Neural cell (in vitro differentiated cells): ENCODE results near the gene BAHD1. TPM values are rescaled to one million over a fixed set of nuclear protein-coding genes. Genes with fewer than 3 reads are reported as not detected.

Experiments
- H2AFZ ChIP-seq: fragments of 200-600, 300-800 bp; sonication (generic), shearing (Covaris generic); 2 replicates; pipeline ENCODE4 v1.6.0; 2014; ENCODE audit warnings: low read depth, mild to moderate bottlenecking, antibody characterized with exemption, low read length, moderate library complexity
- H3F3A ChIP-seq: fragments of 200-600 bp; shearing (Covaris generic); 2 replicates; pipeline ENCODE4 v1.6.1; 2016; ENCODE audit warnings: mild to moderate bottlenecking, moderate library complexity, mixed read lengths, antibody characterized with exemption, low read length; ENCODE audit not compliant: insufficient read depth, poor library complexity, severe bottlenecking
- H3K27ac ChIP-seq: fragments of 200-600, 300-800 bp; sonication (generic), shearing (Covaris generic); 2 replicates; pipeline ENCODE4 v1.5.1; 2014; ENCODE audit warnings: mild to moderate bottlenecking, low read length, moderate library complexity
- H3K27me3 ChIP-seq: fragments of 300-800, 200-600 bp; sonication (generic), shearing (Covaris generic); 2 replicates; pipeline ENCODE4 v1.6.0; 2014; ENCODE audit warnings: mild to moderate bottlenecking, low read depth, low read length, moderate library complexity; ENCODE audit not compliant: insufficient read depth
- H3K36me3 ChIP-seq: fragments of 300-800, 200-600 bp; sonication (generic), shearing (Covaris generic); 2 replicates; pipeline ENCODE4 v1.5.1; 2014; ENCODE audit warnings: mild to moderate bottlenecking, antibody characterized with exemption, low read length, moderate library complexity; ENCODE audit not compliant: insufficient read depth
- H3K4me2 ChIP-seq: fragments of 300-800, 200-600 bp; sonication (generic), shearing (Covaris generic); 2 replicates; pipeline ENCODE4 v1.6.0; 2014; ENCODE audit warnings: mild to moderate bottlenecking, low read length
- H3K4me3 ChIP-seq: fragments of 300-800, 200-600 bp; sonication (generic), shearing (Covaris generic); 2 replicates; pipeline ENCODE4 v1.5.1; 2014; ENCODE audit warnings: mild to moderate bottlenecking, low read length, moderate library complexity
- H3K79me2 ChIP-seq: fragments of 200-600 bp; shearing (Covaris generic); replicated peaks from 2 replicates; pipeline ENCODE4 v1.6.0; 2014; ENCODE audit warnings: mild to moderate bottlenecking, low read length, moderate library complexity; ENCODE audit not compliant: insufficient read depth
- H3K9ac ChIP-seq: fragments of 300-800, 200-600 bp; sonication (generic), shearing (Covaris generic); 2 replicates; pipeline ENCODE4 v1.6.1; 2016; ENCODE audit warnings: mild to moderate bottlenecking, low read length, mixed read lengths
- H3K9me2 ChIP-seq: fragments of 200-600 bp; shearing (Covaris generic); 2 replicates; pipeline ENCODE4 v1.6.1; 2016; ENCODE audit warnings: mild to moderate bottlenecking, low read length, mixed read lengths; ENCODE audit not compliant: insufficient read depth
- H3K9me3 ChIP-seq: fragments of 200-600, 300-800 bp; sonication (generic), shearing (Covaris generic); 2 replicates; pipeline ENCODE4 v1.6.1; 2016; ENCODE audit warnings: mild to moderate bottlenecking, mixed run types, low read length, moderate library complexity, mixed read lengths
- H4K20me1 ChIP-seq: fragments of 200-600 bp; shearing (Covaris generic); 2 replicates; pipeline ENCODE4 v1.6.1; 2016; ENCODE audit warnings: mild to moderate bottlenecking, mixed run types; ENCODE audit not compliant: insufficient read depth
- EP300 ChIP-seq: fragments of 450-650 bp; conservative IDR thresholded peaks from 2 replicates; pipeline ENCODE4 v1.6.1; 2014; ENCODE audit warnings: antibody characterized with exemption, mild to moderate bottlenecking, moderate library complexity; ENCODE audit not compliant: poor library complexity, severe bottlenecking
- EZH2 ChIP-seq: fragments of 200-600, 300-800 bp; shearing (Covaris generic), sonication (generic); IDR thresholded peaks from 2 replicates; pipeline ENCODE4 v1.6.1; 2014; ENCODE audit warnings: antibody characterized with exemption, low read length, borderline replicate concordance, mild to moderate bottlenecking; ENCODE audit not compliant: insufficient read depth, poor library complexity, severe bottlenecking
- MXI1 ChIP-seq: fragments of 450-650 bp; conservative IDR thresholded peaks from 2 replicates; pipeline ENCODE4 v1.6.1; 2014; ENCODE audit warnings: antibody characterized with exemption, mild to moderate bottlenecking; ENCODE audit not compliant: poor library complexity, severe bottlenecking
- POLR2AphosphoS5 ChIP-seq: IDR thresholded peaks from 2 replicates; pipeline ENCODE4 v1.6.1; 2012
- RAD21 ChIP-seq: fragments of 450-650 bp; conservative IDR thresholded peaks from 2 replicates; pipeline ENCODE4 v1.6.1; 2014; ENCODE audit warnings: antibody characterized with exemption, mild to moderate bottlenecking, moderate library complexity
- SMC3 ChIP-seq: fragments of 450-650 bp; conservative IDR thresholded peaks from 2 replicates; pipeline ENCODE4 v1.6.1; 2014; ENCODE audit warnings: antibody characterized with exemption, mild to moderate bottlenecking, moderate library complexity; ENCODE audit not compliant: poor library complexity
- TAF1 ChIP-seq: IDR thresholded peaks from 2 replicates; pipeline ENCODE4 v1.6.1; 2012; ENCODE audit warnings: low read depth
- polyA plus RNA-seq: library from polyadenylated mRNA; depleted of rRNA; stranded (reverse); fragments of >200 nt; gene quantifications from 2 replicates; pipeline ENCODE4 v1.2.3, GENCODE V29; 2014
- TF ChIP-seq, protein P1 (sequence below): fragments of 450-650 bp; IDR thresholded peaks from 2 replicates; pipeline ENCODE4 v1.5.1; 2014; ENCODE audit warnings: antibody characterized with exemption, mild to moderate bottlenecking, moderate library complexity; ENCODE audit not compliant: poor library complexity, severe bottlenecking
- TF ChIP-seq, protein P2 (sequence below): IDR thresholded peaks from 2 replicates; pipeline ENCODE4 v1.6.1; 2012; ENCODE audit warnings: borderline replicate concordance

BAHD1 gene
- polyA plus RNA-seq, 1 donor from 2014 or later = 22.8 TPM

DNA sequence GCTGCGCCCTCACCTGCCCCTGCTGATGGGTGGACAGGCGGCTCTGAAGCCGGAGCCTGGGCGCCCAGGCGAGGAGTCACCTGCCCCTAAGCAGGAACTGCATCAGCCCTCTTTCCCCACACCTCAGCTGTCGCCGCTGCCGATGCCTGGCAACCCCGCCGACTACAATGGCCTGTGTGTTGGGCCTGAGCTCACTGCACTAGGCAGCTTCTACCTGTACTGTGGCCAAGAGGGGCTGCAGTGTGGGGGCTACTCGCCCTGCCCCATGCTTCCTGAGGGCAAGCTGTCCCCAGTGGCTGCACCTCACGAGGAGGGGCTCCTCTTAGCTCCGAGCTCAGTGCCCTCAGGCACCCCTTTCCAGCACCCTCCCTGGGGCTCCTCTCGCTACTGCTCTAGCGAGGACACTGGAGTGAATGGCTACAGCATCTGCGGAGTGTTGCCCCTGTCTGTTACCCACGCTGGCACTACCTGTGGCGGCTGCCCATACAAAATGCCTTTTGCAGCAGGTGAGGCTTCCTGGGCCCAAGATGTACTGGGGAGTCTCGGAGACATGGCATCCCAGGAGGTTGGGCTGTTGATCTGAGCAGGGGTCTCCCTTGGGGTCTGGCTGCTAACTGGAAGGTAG, 18.8 kb downstream of the BAHD1 start:
- H3K9me3 ChIP-seq = no peaks in the 10 kb centered on the region
- H3K79me2 ChIP-seq = no peaks in the 10 kb centered on the region
- H3K36me3 ChIP-seq = no peaks in the 10 kb centered on the region
- no peak overlapping the region for H3K4me3 ChIP-seq
- no peak overlapping the region for H3K4me2 ChIP-seq
- H4K20me1 ChIP-seq = no peaks in the 10 kb centered on the region
- no peaks in the 10 kb centered on the region for H3F3A ChIP-seq
- no peak overlapping the region for H3K27ac ChIP-seq
- H3K9ac ChIP-seq = no peak overlapping the region
- no peaks in the 10 kb centered on the region for H3K27me3 ChIP-seq
- H2AFZ ChIP-seq = no peak overlapping the region
- TF ChIP-seq EP300 (no peak), RAD21 (no peak), SMC3 (no peak), MXI1 (no peak), TAF1 (no peak), EZH2 (no peak), POLR2AphosphoS5 (no peak)
- TF ChIP-seq, protein P1, sequence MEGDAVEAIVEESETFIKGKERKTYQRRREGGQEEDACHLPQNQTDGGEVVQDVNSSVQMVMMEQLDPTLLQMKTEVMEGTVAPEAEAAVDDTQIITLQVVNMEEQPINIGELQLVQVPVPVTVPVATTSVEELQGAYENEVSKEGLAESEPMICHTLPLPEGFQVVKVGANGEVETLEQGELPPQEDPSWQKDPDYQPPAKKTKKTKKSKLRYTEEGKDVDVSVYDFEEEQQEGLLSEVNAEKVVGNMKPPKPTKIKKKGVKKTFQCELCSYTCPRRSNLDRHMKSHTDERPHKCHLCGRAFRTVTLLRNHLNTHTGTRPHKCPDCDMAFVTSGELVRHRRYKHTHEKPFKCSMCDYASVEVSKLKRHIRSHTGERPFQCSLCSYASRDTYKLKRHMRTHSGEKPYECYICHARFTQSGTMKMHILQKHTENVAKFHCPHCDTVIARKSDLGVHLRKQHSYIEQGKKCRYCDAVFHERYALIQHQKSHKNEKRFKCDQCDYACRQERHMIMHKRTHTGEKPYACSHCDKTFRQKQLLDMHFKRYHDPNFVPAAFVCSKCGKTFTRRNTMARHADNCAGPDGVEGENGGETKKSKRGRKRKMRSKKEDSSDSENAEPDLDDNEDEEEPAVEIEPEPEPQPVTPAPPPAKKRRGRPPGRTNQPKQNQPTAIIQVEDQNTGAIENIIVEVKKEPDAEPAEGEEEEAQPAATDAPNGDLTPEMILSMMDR = no peak
- TF ChIP-seq, protein P2, sequence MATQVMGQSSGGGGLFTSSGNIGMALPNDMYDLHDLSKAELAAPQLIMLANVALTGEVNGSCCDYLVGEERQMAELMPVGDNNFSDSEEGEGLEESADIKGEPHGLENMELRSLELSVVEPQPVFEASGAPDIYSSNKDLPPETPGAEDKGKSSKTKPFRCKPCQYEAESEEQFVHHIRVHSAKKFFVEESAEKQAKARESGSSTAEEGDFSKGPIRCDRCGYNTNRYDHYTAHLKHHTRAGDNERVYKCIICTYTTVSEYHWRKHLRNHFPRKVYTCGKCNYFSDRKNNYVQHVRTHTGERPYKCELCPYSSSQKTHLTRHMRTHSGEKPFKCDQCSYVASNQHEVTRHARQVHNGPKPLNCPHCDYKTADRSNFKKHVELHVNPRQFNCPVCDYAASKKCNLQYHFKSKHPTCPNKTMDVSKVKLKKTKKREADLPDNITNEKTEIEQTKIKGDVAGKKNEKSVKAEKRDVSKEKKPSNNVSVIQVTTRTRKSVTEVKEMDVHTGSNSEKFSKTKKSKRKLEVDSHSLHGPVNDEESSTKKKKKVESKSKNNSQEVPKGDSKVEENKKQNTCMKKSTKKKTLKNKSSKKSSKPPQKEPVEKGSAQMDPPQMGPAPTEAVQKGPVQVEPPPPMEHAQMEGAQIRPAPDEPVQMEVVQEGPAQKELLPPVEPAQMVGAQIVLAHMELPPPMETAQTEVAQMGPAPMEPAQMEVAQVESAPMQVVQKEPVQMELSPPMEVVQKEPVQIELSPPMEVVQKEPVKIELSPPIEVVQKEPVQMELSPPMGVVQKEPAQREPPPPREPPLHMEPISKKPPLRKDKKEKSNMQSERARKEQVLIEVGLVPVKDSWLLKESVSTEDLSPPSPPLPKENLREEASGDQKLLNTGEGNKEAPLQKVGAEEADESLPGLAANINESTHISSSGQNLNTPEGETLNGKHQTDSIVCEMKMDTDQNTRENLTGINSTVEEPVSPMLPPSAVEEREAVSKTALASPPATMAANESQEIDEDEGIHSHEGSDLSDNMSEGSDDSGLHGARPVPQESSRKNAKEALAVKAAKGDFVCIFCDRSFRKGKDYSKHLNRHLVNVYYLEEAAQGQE = no peak
- no peaks in the 10 kb centered on the region for H3K9me2 ChIP-seq

DNA sequence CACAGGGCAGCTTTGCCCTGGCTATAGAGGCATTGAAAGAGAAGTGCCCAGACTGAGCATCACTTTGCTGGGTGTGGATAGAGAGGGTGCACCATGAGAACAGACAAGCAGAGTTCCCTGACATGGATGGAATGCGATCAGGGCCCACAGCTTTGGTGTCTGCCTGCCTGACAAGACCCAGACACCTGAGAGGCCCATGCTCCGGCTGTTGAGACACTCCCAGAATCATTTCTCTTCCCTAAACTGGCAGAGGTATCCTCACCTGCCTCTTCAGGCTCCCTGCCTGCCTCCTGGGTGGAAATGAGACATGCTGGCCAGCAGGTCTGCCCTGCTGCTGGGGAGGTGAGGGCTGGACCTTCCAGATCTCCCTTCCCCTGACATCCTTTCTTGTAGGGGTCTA, 19.7 kb downstream of the BAHD1 start:
- H3K9ac ChIP-seq = no peak overlapping the region
- no peaks in the 10 kb centered on the region for H3F3A ChIP-seq
- TF ChIP-seq TAF1 = no peak
- TF ChIP-seq RAD21 = no peak
- TF ChIP-seq EP300 = no peak
- no peak for TF ChIP-seq MXI1
- TF ChIP-seq, protein P2 = no peak
- TF ChIP-seq SMC3 = no peak
- no peak for TF ChIP-seq EZH2
- TF ChIP-seq, protein P1 = no peak
- TF ChIP-seq POLR2AphosphoS5 = no peak
- no peak overlapping the region for H3K4me2 ChIP-seq
- no peak overlapping the region for H3K27ac ChIP-seq
- H3K27me3 ChIP-seq = no peaks in the 10 kb centered on the region
- no peaks in the 10 kb centered on the region for H3K36me3 ChIP-seq
- H3K4me3 ChIP-seq = no peak overlapping the region
- H3K79me2 ChIP-seq = no peaks in the 10 kb centered on the region
- no peaks in the 10 kb centered on the region for H3K9me2 ChIP-seq
- no peak overlapping the region for H2AFZ ChIP-seq
- H4K20me1 ChIP-seq = no peaks in the 10 kb centered on the region
- no peaks in the 10 kb centered on the region for H3K9me3 ChIP-seq
